A673 (cell line): ENCODE results near the gene ZC4H2. TPM values are rescaled to one million over a fixed set of nuclear protein-coding genes. Genes with fewer than 3 reads are reported as not detected.

Source experiments
- BruUV-seq: library from RNA; stranded (reverse); fragments of 400-500 nt; replicated peaks from 2 replicates; lab custom pipeline; 2021; lab: Mats Ljungman, UMichigan
- CTCF ChIA-PET: fragments of 300-600 bp; sonication (Branson Sonifier 250); formaldehyde crosslinking; loops from one replicate; lab custom pipeline; 2022; ENCODE audit warnings: antibody characterized with exemption; lab: Charles Lee
- POLR2A ChIA-PET: fragments of 300-600 bp; sonication (Branson Sonifier 250); formaldehyde crosslinking; loops from one replicate; lab custom pipeline; 2022; ENCODE audit warnings: antibody characterized with exemption; ENCODE audit not compliant: low non-redundant PET; lab: Charles Lee
- DNase-seq: peaks from one replicate; pipeline ENCODE4 v3.0.0-alpha.2; 2015; ENCODE audit warnings: low spot score
- H3K27ac ChIP-seq: fragments of 200-600 bp; sonication (generic); 2 replicates; pipeline ENCODE4 v1.5.1; 2016; ENCODE audit warnings: mixed run types, low read depth, mild to moderate bottlenecking, mixed read lengths, antibody characterized with exemption, low read length; ENCODE audit not compliant: poor library complexity, severe bottlenecking
- H3K27me3 ChIP-seq: fragments of 200-600 bp; sonication (generic); replicated peaks from 2 replicates; pipeline ENCODE4 v1.6.1; 2017; ENCODE audit warnings: mixed run types, low read depth, mild to moderate bottlenecking, mixed read lengths, antibody characterized with exemption, low read length; ENCODE audit not compliant: insufficient read depth, poor library complexity
- H3K36me3 ChIP-seq: fragments of 200-600 bp; sonication (generic); 2 replicates; pipeline ENCODE4 v1.6.1; 2016; ENCODE audit warnings: mixed run types, mild to moderate bottlenecking, mixed read lengths, antibody characterized with exemption, low read length; ENCODE audit not compliant: insufficient read depth, poor library complexity, severe bottlenecking
- H3K4me1 ChIP-seq: fragments of 200-600 bp; sonication (generic); 2 replicates; pipeline ENCODE4 v1.6.1; 2017; ENCODE audit warnings: mixed run types, mild to moderate bottlenecking, mixed read lengths, antibody characterized with exemption, low read length; ENCODE audit not compliant: insufficient read depth, poor library complexity, severe bottlenecking
- H3K4me3 ChIP-seq: fragments of 200-600 bp; sonication (generic); 2 replicates; pipeline ENCODE4 v1.5.1; 2016; ENCODE audit warnings: low read depth, mixed run types, mild to moderate bottlenecking, mixed read lengths, low read length; ENCODE audit not compliant: poor library complexity, severe bottlenecking
- H3K9me3 ChIP-seq: fragments of 200-600 bp; sonication (generic); 2 replicates; pipeline ENCODE4 v1.6.1; 2016; ENCODE audit warnings: mixed run types, low read depth, mild to moderate bottlenecking, mixed read lengths, antibody characterized with exemption, low read length; ENCODE audit not compliant: poor library complexity, severe bottlenecking
- EZH2 ChIP-seq: fragments of 200-600 bp; sonication (generic); IDR thresholded peaks from 2 replicates; pipeline ENCODE4 v1.6.1; 2017; ENCODE audit warnings: borderline replicate concordance, low read depth, mild to moderate bottlenecking, mixed read lengths, antibody characterized with exemption, low read length; ENCODE audit not compliant: poor library complexity, severe bottlenecking
- intact Hi-C: fragments of 100-400 bp; cut with micrococcal nuclease; formaldehyde crosslinking; loops from one replicate; pipeline ENCODE4 v1.10.0; 2022; ENCODE audit not compliant: unreplicated experiment
- total RNA-seq: library from RNA; stranded (reverse); gene quantifications from 2 replicates; pipeline ENCODE4 v1.2.3, GENCODE V29; 2021
- TF ChIP-seq, protein P1 (sequence below): fragments of 300-800, 200-600 bp; sonication (generic); conservative IDR thresholded peaks from 2 replicates; pipeline ENCODE4 v1.5.1; 2017; ENCODE audit warnings: low read depth, mild to moderate bottlenecking, antibody characterized with exemption, low read length, moderate library complexity, mixed read lengths

Gene ZC4H2
- total RNA-seq, 1 experiment from 2014 or later, result not detected

DNA sequence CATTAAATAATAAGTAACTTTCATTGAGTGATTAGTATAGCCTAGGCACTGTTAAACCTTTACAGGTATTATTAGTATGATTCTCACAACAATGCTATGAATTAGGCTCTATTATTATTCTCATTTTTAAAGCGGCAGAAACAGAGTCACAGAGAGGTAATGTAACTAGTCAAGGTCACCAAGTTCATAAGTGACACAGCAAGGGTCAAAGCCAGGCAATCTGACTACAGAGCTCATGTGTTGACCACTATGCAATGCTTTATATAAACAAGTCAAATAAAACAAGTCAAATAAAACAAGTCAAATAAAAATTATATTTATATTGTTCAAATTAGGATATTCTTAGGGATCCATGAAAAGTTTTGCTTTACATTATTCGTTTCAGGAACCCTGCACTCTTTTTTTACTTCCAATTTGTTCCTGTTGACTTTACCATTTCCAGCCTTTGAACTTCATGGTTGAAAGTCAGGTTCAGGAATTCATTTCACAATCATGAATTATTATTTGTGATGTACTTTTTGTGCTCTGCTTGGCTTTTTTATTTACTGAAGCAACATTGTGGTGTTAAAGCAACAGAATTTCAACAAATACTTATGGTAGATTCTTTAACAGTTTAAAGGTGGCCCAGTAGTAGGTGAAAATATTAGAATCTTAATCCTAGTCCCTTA lies 18.0 kb upstream of the ZC4H2 start:
- Histone ChIP-seq H3K27ac (no peak overlapping the region), H3K4me1 (no peaks in the 10 kb centered on the region), H3K4me3 (no peak overlapping the region), H3K27me3 (no peaks in the 10 kb centered on the region), H3K9me3 (peaks cover 39% of the 10 kb centered on the region), H3K36me3 (no peaks in the 10 kb centered on the region)
- BruUV-seq, result no TSS peak
- no peak for DNase-seq
- POLR2A ChIA-PET, result no interaction called here
- CTCF ChIA-PET, result no interaction called here
- TF ChIP-seq EZH2, result no peak
- TF ChIP-seq, protein P1, sequence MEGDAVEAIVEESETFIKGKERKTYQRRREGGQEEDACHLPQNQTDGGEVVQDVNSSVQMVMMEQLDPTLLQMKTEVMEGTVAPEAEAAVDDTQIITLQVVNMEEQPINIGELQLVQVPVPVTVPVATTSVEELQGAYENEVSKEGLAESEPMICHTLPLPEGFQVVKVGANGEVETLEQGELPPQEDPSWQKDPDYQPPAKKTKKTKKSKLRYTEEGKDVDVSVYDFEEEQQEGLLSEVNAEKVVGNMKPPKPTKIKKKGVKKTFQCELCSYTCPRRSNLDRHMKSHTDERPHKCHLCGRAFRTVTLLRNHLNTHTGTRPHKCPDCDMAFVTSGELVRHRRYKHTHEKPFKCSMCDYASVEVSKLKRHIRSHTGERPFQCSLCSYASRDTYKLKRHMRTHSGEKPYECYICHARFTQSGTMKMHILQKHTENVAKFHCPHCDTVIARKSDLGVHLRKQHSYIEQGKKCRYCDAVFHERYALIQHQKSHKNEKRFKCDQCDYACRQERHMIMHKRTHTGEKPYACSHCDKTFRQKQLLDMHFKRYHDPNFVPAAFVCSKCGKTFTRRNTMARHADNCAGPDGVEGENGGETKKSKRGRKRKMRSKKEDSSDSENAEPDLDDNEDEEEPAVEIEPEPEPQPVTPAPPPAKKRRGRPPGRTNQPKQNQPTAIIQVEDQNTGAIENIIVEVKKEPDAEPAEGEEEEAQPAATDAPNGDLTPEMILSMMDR, result no peak
- intact Hi-C loops, result no loop called here

DNA sequence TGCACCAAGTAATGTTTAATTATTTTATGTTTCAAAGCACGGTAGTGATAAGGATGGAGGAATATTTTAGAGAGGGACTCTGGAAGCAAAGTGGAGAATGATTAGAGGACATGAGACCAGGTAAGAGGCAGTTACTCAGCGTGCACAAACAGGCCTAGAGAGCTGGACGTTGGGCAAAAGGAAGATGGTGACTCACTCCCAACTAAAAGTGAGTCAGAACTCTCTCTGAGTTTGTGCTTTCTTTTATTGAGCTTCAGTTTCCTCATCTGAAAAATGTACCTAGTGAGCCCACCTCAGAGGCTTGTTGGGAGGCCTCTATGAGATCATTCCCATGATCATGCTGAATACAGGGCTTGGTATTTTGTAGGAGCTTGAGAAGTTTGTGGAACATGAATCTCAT lies 1.6 kb upstream of the ZC4H2 start:
- Histone ChIP-seq H3K27me3 (no peaks in the 10 kb centered on the region), H3K4me3 (no peak overlapping the region), H3K9me3 (peaks cover 9% of the 10 kb centered on the region), H3K36me3 (no peaks in the 10 kb centered on the region), H3K4me1 (no peaks in the 10 kb centered on the region), H3K27ac (no peak overlapping the region)
- no TSS peak for BruUV-seq
- DNase-seq, result no peak
- ChIA-PET POLR2A (no interaction called here), CTCF (no interaction called here)
- intact Hi-C loops, result no loop called here
- TF ChIP-seq, protein P1, result no peak
- no peak for TF ChIP-seq EZH2

DNA sequence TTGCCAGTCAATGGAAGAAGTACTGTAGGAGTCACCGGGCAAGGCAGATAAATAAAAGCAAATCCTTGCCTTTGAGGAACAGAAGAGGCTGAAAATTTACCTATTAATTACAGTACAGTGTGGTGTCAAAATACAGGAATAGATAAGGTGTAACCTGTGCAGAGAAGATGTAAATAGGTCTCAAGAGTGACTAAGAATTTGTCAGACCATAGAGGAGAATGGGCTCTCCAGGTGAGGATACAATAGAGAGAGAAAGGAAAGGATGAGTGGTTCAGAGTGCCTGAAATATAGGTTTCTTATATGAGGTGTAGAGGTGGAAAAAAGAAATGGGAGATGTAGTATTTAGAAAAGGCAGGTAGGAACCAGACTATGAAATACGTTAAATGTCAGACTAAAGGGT lies 801 bp upstream of the ZC4H2 start:
- ChIA-PET CTCF (no interaction called here), POLR2A (no interaction called here)
- intact Hi-C loops, result no loop called here
- no peaks in the 10 kb centered on the region for H3K36me3 ChIP-seq
- H3K9me3 ChIP-seq, result peaks cover 9% of the 10 kb centered on the region
- H3K27ac ChIP-seq, result no peak overlapping the region
- H3K4me1 ChIP-seq, result no peaks in the 10 kb centered on the region
- no peak for TF ChIP-seq EZH2
- TF ChIP-seq, protein P1, result no peak
- DNase-seq, result no peak
- H3K4me3 ChIP-seq, result no peak overlapping the region
- no TSS peak for BruUV-seq
- H3K27me3 ChIP-seq, result no peaks in the 10 kb centered on the region
